ENCODE measurements around the gene KRCC1.
A peak's percentile ranks its signal among the peaks of the same experiment; 100 is the strongest.
"Not testable (repeated sequence)": the region's sequence is repeated elsewhere in the genome, so short reads cannot be mapped to it uniquely, and the experiment has no call there.

KRCC1 gene

GRCh38 chr2:88074854-88075292, 19.3 kb upstream of the KRCC1 start:
- no peak for DNase-seq

- no peak for DNase-seq
Measured at GRCh38 chr2:88074150-88074549, 18.6 kb upstream of the KRCC1 start.

DNA sequence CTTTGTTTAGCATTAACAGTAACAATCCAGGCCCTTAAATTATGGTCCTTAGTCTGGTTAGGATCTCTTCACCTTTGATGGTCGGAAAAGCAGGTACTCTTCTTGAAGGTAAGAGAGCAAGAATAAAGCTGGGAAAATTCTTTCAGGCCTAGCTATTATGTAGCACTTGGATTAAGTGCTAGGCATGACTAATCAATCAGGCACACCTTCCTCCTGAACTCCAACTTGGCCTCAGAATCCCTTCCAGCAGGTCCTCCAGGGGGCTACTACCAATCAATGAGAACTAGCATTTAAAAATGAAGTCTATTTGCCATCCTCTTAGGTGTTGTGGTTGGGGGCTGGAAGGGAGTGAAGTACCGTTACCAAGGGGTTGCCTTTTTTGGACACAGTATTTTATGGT, 15.8 kb upstream of the KRCC1 start:
- no peak for DNase-seq

DNA sequence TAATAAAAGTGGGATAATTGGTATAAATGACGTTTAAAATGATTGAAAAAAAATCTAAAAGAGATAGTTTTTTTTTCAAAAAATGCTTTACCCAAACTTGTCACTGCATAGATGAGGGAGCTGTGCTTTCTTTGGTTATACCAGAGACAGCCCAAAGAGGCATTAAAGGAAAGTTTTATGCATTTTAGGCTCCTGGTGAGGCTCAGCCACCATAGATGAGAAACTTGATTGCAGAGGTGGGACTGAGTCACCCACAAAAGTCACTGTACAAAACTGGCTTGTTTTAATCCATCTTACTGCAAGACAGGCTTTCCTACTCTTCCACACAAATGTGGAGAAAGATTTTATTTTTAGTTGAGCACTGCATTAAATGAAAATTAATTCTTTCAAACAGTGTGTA, 14.5 kb upstream of the KRCC1 start:
- no peak for DNase-seq

GRCh38 chr2:88069117-88069516, 13.5 kb upstream of the KRCC1 start:
- DNase-seq = no peak

DNA sequence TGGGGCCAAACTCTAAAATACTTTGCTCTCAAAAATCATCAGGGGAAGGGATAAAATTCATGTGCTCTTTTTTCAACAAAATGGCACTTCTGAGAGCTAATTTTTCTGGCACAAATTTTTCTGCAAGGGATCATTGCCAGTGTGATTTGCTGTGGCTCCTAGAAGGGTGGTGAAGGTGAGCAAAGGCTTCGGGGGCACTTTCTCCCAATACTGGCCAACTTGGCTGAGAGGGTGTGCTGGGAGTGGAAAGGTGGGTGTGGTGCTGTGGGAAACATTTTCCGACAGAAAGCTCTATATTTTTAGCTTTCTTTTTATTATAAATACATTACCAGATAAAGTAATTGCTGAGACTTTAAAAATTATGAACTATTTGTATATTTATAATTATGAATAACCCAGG, 12.5 kb upstream of the KRCC1 start:
- DNase-seq = no peak

GRCh38 chr2:88067598-88067997, 12.0 kb upstream of the KRCC1 start, which contains the start of gene SMYD1:
SMYD1 (plus strand) TSS chr2:88067825; CDS start chr2:88067865, 40 bp downstream.
- no peak for DNase-seq

- no peak for DNase-seq
Measured at GRCh38 chr2:88067189-88067588, 11.6 kb upstream of the KRCC1 start.

DNA sequence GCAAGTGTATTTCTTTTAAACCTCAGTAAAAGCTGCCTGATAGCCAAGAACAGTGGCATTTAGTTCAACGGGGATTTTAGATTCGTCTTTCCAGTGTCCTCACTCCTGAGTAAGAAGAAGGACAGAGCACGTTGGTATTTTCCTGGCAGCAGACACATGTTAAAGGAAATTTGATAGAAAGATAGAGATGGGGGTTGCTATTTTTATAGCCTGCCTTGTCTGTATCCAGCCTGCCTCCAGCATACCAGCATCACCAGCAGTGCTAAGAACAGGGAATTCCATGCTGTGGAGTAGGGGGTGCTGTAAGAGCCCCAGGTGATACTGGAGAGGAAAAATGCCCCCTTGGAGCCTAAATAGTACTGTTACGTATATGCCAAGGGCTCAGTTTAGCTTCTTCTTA, 11.0 kb upstream of the KRCC1 start:
- no peak for DNase-seq

GRCh38 chr2:88061295-88061694, 5.7 kb upstream of the KRCC1 start:
- no peak for DNase-seq

- no peak for DNase-seq
Measured at GRCh38 chr2:88060907-88061275, 5.3 kb upstream of the KRCC1 start.

GRCh38 chr2:88059979-88060906, 4.7 kb upstream of the KRCC1 start:
- DNase-seq = peak; percentile 24

GRCh38 chr2:88058191-88058590, 2.6 kb upstream of the KRCC1 start:
- no peak for DNase-seq

- no peak for DNase-seq
Measured at GRCh38 chr2:88057437-88057844, 1.9 kb upstream of the KRCC1 start.

- no peak for DNase-seq
Measured at GRCh38 chr2:88054782-88055370, 707 bp downstream of the KRCC1 start.

- DNase-seq = no peak
Measured at GRCh38 chr2:88053934-88054781, 1.4 kb downstream of the KRCC1 start.

- DNase-seq = no peak
Measured at GRCh38 chr2:88053296-88053695, 2.3 kb downstream of the KRCC1 start.

DNA sequence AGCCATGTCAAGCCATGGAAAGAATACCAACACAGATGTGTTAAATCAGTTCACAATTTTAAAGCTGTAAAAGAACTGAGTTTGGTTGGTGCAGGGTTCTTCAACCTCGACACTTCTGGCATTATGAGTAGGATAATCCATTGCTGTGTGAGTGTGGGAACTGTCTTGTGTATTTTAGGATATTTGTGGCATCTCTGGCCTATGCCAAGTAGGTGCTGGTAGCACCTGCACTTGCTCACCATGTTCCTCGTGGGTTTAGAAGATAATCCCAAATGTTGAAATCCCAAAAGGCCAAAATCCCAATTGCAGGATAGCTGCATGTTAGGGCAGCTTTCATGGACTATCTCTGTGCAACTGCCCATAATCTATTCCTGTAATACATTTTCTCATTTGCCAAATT, 3.8 kb downstream of the KRCC1 start:
- DNase-seq = no peak

DNA sequence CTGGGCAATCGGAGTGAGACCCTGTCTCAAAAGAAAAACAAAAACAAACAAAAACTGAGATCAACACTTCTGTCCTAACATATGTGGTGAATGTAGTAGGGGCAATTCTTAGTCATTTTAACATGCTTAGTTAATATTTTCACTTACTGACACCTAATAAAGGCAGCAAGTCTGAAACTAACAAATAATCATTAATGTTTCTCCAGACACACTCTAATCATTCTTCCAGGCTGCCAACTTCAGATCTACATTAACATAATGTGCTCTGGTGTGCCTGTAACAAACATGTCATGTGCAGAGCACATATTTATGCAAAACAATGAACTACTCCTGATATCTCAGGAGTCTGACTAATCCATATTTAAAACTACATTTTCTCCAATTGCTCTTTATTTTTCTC, 6.0 kb downstream of the KRCC1 start:
- no peak for DNase-seq

- no peak for DNase-seq
Measured at GRCh38 chr2:88048541-88048940, 7.0 kb downstream of the KRCC1 start.

GRCh38 chr2:88045561-88045960, 10.0 kb downstream of the KRCC1 start:
- not testable (repeated sequence) for DNase-seq

DNA sequence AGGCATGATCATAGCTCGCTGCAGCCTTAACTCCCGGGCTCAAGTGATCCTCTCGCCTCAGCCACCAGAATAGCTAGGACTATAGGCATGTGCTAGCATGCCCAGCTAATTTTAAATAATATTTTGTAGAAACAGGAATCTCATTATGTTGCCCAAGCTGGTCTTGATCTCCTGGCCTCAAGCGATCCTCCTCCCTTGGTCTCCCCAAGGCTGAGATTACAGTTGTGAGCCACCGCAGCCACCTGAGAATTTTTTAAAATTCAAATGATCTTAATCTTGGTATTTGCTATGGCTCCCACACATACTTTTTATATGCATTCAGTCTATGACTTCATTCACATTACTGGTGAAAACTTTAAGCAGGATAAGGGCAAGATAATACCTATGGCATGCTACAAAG, 13.1 kb downstream of the KRCC1 start:
- no peak for DNase-seq

Measured in activated CD8-positive, alpha-beta memory T cell treated with anti-CD3 and anti-CD28 coated beads, Interleukin-2, amount 50 U/mL, for 4 hours (primary cell).